ENCODE data around the gene SLC2A1.

Gene SLC2A1

DNA sequence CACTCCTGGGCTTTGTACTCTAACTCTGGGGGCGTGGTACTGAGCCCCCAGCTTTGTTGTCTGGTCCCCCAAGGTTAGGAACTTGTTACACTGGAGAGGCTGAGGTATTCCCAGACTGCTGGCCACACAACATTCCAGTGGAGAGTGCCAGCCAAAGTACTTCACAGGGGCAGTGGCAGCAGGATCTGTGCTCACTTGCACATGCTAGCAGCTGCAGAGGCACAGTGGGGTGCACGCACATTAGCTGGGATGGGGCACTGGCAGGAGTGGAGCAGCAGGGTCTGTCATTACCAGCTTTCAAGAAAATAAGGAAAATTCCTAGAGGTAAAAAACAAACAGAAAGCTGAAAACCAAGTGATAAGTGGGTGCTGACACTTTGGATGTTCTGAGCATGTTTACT is 81.3 kb downstream of the SLC2A1 start:
- TF ChIP-seq, protein P1, sequence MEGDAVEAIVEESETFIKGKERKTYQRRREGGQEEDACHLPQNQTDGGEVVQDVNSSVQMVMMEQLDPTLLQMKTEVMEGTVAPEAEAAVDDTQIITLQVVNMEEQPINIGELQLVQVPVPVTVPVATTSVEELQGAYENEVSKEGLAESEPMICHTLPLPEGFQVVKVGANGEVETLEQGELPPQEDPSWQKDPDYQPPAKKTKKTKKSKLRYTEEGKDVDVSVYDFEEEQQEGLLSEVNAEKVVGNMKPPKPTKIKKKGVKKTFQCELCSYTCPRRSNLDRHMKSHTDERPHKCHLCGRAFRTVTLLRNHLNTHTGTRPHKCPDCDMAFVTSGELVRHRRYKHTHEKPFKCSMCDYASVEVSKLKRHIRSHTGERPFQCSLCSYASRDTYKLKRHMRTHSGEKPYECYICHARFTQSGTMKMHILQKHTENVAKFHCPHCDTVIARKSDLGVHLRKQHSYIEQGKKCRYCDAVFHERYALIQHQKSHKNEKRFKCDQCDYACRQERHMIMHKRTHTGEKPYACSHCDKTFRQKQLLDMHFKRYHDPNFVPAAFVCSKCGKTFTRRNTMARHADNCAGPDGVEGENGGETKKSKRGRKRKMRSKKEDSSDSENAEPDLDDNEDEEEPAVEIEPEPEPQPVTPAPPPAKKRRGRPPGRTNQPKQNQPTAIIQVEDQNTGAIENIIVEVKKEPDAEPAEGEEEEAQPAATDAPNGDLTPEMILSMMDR (IDR thresholded peaks at IDR 0.05; ENCODE audit: low read depth, low read length) = no peak
- no peak overlapping the region for H3K4me3 ChIP-seq (ENCODE audit: low read depth, low read length)

DNA sequence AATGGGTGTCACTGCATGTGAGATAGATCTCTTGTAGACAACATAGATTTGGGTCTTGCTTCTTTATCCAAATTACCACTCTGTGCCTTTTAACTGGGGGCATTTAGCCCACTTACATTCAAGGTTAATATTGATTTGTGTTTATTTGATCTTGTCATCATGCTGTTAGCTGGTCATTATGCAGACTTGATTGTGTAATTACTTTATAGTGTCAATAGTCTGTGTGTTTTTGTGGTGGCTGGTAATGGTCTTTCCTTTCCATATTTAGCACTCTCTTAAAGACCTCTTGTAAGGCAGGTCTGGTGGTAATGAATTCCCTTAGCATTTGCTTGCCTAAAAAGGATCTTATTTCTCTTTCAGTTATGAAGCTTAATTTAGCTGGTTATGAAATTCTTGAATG is 82.7 kb downstream of the SLC2A1 start:
- TF ChIP-seq, protein P1 (IDR thresholded peaks at IDR 0.05; ENCODE audit: low read depth, low read length) = no peak
- H3K4me3 ChIP-seq (ENCODE audit: low read depth, low read length) = no peak overlapping the region

Data from WI38 (cell line).